ENCODE measurements around the gene CEP112.

Gene CEP112

DNA sequence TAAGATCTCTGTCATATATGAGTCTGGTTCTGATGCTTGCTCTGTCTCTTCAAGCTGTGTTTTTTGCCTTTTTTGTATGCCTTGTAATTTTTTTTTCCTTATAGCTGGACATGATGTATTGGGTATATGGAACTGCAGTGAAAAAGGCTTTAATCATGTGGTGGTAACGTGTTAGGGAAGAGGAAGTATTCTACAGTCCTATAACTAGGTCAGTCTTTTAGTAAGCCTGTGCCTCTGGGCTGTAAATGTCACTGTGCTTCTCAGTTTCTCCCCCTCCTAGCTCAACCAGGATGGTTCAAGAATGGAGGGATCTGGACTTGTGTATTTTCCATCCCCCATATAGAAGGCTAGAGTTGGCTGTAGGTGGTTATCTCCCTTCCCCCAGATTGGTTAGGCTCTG is 428.1 kb downstream of the CEP112 start (continued):
- TF ChIP-seq RARB (CRISPR knock-in tag; IDR thresholded peaks at IDR 0.05), result no peak

DNA sequence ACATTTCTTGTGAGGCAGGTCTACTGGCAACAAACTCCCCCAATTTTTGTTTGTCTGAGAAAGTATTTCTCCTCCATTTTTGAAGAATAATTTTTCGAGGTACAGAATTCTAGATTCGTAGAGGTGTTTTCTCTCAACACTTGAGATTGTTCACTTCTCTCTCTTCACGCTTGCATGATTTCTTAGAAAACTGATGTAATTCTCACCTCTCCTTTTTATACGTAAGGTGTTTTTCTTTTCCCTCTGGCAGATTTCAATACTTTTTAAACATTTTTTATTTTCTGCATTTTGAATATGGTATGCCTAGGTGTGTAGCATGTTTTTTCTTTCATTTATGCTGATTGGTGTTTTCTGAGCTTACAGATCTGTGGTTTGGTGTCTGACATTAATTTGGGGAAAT is 429.0 kb downstream of the CEP112 start:
- ATAC-seq, result no peak
- no peak for TF ChIP-seq TOX (CRISPR knock-in tag; IDR thresholded peaks at IDR 0.05; ENCODE audit: borderline replicate concordance)
- TF ChIP-seq ZNF565 (CRISPR knock-in tag; conservative IDR thresholded peaks at IDR 0.05; ENCODE audit: low read depth), result no peak
- TF ChIP-seq, protein P1, sequence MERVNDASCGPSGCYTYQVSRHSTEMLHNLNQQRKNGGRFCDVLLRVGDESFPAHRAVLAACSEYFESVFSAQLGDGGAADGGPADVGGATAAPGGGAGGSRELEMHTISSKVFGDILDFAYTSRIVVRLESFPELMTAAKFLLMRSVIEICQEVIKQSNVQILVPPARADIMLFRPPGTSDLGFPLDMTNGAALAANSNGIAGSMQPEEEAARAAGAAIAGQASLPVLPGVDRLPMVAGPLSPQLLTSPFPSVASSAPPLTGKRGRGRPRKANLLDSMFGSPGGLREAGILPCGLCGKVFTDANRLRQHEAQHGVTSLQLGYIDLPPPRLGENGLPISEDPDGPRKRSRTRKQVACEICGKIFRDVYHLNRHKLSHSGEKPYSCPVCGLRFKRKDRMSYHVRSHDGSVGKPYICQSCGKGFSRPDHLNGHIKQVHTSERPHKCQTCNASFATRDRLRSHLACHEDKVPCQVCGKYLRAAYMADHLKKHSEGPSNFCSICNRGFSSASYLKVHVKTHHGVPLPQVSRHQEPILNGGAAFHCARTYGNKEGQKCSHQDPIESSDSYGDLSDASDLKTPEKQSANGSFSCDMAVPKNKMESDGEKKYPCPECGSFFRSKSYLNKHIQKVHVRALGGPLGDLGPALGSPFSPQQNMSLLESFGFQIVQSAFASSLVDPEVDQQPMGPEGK (CRISPR knock-in tag; IDR thresholded peaks at IDR 0.05; ENCODE audit: borderline replicate concordance), result no peak
- TF ChIP-seq GLIS3 (CRISPR knock-in tag; IDR thresholded peaks at IDR 0.05), result no peak
- TF ChIP-seq, protein P2, sequence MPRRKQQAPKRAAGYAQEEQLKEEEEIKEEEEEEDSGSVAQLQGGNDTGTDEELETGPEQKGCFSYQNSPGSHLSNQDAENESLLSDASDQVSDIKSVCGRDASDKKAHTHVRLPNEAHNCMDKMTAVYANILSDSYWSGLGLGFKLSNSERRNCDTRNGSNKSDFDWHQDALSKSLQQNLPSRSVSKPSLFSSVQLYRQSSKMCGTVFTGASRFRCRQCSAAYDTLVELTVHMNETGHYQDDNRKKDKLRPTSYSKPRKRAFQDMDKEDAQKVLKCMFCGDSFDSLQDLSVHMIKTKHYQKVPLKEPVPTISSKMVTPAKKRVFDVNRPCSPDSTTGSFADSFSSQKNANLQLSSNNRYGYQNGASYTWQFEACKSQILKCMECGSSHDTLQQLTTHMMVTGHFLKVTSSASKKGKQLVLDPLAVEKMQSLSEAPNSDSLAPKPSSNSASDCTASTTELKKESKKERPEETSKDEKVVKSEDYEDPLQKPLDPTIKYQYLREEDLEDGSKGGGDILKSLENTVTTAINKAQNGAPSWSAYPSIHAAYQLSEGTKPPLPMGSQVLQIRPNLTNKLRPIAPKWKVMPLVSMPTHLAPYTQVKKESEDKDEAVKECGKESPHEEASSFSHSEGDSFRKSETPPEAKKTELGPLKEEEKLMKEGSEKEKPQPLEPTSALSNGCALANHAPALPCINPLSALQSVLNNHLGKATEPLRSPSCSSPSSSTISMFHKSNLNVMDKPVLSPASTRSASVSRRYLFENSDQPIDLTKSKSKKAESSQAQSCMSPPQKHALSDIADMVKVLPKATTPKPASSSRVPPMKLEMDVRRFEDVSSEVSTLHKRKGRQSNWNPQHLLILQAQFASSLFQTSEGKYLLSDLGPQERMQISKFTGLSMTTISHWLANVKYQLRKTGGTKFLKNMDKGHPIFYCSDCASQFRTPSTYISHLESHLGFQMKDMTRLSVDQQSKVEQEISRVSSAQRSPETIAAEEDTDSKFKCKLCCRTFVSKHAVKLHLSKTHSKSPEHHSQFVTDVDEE (CRISPR knock-in tag; IDR thresholded peaks at IDR 0.05), result no peak
- no peak for TF ChIP-seq ESRRG (CRISPR knock-in tag; IDR thresholded peaks at IDR 0.05)
- TF ChIP-seq ISL1 (CRISPR knock-in tag; IDR thresholded peaks at IDR 0.05), result no peak
- no peak for TF ChIP-seq OSR1 (CRISPR knock-in tag; IDR thresholded peaks at IDR 0.05)

DNA sequence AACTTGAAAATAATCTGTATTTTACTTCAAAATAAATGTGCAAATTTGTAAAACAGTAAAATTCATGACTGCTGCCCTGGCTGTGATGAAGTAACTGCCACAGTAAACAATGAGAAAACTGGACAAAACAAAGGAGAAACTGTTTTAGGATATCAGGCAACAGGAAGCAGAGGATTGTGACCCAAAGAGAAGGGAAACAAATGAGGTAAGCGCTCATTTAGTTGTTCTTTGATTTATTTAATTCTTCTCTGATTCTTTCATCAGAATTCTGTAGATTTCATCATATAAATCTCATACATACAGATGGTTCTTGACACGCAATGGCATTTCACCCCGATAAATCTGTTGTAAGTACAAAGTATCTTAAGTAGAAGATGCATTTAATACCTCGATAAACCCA is 432.4 kb downstream of the CEP112 start:
- TF ChIP-seq ZFP3 (CRISPR knock-in tag; IDR thresholded peaks at IDR 0.05), result no peak
- TF ChIP-seq, protein P3, sequence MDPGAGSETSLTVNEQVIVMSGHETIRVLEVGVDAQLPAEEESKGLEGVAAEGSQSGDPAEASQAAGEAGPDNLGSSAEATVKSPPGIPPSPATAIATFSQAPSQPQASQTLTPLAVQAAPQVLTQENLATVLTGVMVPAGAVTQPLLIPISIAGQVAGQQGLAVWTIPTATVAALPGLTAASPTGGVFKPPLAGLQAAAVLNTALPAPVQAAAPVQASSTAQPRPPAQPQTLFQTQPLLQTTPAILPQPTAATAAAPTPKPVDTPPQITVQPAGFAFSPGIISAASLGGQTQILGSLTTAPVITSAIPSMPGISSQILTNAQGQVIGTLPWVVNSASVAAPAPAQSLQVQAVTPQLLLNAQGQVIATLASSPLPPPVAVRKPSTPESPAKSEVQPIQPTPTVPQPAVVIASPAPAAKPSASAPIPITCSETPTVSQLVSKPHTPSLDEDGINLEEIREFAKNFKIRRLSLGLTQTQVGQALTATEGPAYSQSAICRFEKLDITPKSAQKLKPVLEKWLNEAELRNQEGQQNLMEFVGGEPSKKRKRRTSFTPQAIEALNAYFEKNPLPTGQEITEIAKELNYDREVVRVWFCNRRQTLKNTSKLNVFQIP (CRISPR knock-in tag; IDR thresholded peaks at IDR 0.05; ENCODE audit: borderline replicate concordance, low read depth), result no peak
- TF ChIP-seq, protein P2 (CRISPR knock-in tag; IDR thresholded peaks at IDR 0.05), result no peak
- TF ChIP-seq, protein P1 (CRISPR knock-in tag; IDR thresholded peaks at IDR 0.05; ENCODE audit: borderline replicate concordance), result no peak
- no peak for TF ChIP-seq BACH2 (CRISPR knock-in tag; IDR thresholded peaks at IDR 0.05; ENCODE audit: borderline replicate concordance)
- no peak for TF ChIP-seq RARB (CRISPR knock-in tag; IDR thresholded peaks at IDR 0.05)
- no peak for TF ChIP-seq ZNF70 (CRISPR knock-in tag; IDR thresholded peaks at IDR 0.05)
- TF ChIP-seq ZFP30 (CRISPR knock-in tag; IDR thresholded peaks at IDR 0.05), result no peak
- no peak for TF ChIP-seq ARNTL (CRISPR knock-in tag; IDR thresholded peaks at IDR 0.05; ENCODE audit: borderline replicate concordance, low read depth)
- no peak for TF ChIP-seq CSDC2 (CRISPR knock-in tag; IDR thresholded peaks at IDR 0.05)
- ATAC-seq, result no peak

DNA sequence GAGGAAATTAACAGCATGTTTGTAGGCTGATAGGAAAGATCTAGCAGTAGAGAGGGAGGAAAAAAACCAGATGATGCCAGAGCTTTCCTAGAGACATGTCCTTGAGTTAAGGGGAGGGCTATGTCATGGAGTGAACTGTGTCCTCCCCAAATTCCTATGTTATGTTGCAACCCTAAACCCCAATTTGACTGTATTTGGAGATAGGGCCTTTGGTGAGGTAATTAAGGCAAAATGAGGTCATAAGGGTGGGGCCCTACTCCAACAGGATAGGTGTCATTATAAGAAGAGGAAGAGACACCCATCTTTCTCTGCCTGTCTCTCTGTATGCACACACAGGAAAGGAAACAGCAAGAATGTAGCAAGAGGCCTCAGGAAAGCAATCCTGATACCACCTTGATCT is 435.2 kb downstream of the CEP112 start:
- ATAC-seq, result no peak
- TF ChIP-seq ESRRG (CRISPR knock-in tag; IDR thresholded peaks at IDR 0.05), result no peak
- TF ChIP-seq, protein P3 (CRISPR knock-in tag; IDR thresholded peaks at IDR 0.05; ENCODE audit: borderline replicate concordance, low read depth), result no peak
- TF ChIP-seq TCF4 (CRISPR knock-in tag; IDR thresholded peaks at IDR 0.05; ENCODE audit: borderline replicate concordance), result no peak
- TF ChIP-seq ARNTL (CRISPR knock-in tag; IDR thresholded peaks at IDR 0.05; ENCODE audit: borderline replicate concordance, low read depth), result no peak
- no peak for TF ChIP-seq BACH2 (CRISPR knock-in tag; IDR thresholded peaks at IDR 0.05; ENCODE audit: borderline replicate concordance)
- no peak for TF ChIP-seq ZNF70 (CRISPR knock-in tag; IDR thresholded peaks at IDR 0.05)
- no peak for TF ChIP-seq GLIS3 (CRISPR knock-in tag; IDR thresholded peaks at IDR 0.05)
- no peak for TF ChIP-seq ZNF8 (CRISPR knock-in tag; IDR thresholded peaks at IDR 0.05)
- TF ChIP-seq, protein P1 (CRISPR knock-in tag; IDR thresholded peaks at IDR 0.05; ENCODE audit: borderline replicate concordance), result no peak
